Mesothelial cell of epicardium (in vitro differentiated cells): ENCODE measurements around the gene NDUFB5. TPM values are rescaled to one million over a fixed set of nuclear protein-coding genes. Genes with fewer than 3 reads are reported as not detected.
"Not testable (repeated sequence)": the region's sequence is repeated elsewhere in the genome, so short reads cannot be mapped to it uniquely, and the experiment has no call there.

Experiments
- DNase-seq, 2 experiments: peaks; one replicate each; pipeline ENCODE4 v3.0.0; 2021; ENCODE audit warnings: low spot score in 2 of 2; ENCODE audit not compliant: unreplicated experiment in 2 of 2
- H3K27ac Mint-ChIP-seq: 2 replicates; pipeline ENCODE4 v1.8.0; 2021; ENCODE audit warnings: mixed read lengths
- H3K27me3 Mint-ChIP-seq: 2 replicates; pipeline ENCODE4 v1.8.0; 2021; ENCODE audit warnings: low read depth, mixed read lengths
- H3K36me3 Mint-ChIP-seq: 2 replicates; pipeline ENCODE4 v1.8.0; 2021; ENCODE audit warnings: mixed read lengths
- H3K4me1 Mint-ChIP-seq: 2 replicates; pipeline ENCODE4 v1.8.0; 2021; ENCODE audit warnings: mixed read lengths
- H3K4me3 Mint-ChIP-seq: 2 replicates; pipeline ENCODE4 v1.8.0; 2021; ENCODE audit warnings: mild to moderate bottlenecking, moderate library complexity, mixed read lengths
- H3K9me3 Mint-ChIP-seq: 2 replicates; pipeline ENCODE4 v1.8.0; 2021; ENCODE audit warnings: mixed read lengths
- total RNA-seq: library from RNA; stranded (reverse); gene quantifications from 3 replicates; pipeline ENCODE4 v1.2.1, GENCODE V29; 2021
- TF ChIP-seq, protein P1 (sequence below): fragments of 200-600 bp; sonication (generic); IDR thresholded peaks from one replicate; pipeline ENCODE4 v1.5.0; 2021; ENCODE audit warnings: antibody characterized with exemption; ENCODE audit not compliant: unreplicated experiment

NDUFB5 gene
- total RNA-seq, 1 donor from 2014 or later = 66.9 TPM

DNA sequence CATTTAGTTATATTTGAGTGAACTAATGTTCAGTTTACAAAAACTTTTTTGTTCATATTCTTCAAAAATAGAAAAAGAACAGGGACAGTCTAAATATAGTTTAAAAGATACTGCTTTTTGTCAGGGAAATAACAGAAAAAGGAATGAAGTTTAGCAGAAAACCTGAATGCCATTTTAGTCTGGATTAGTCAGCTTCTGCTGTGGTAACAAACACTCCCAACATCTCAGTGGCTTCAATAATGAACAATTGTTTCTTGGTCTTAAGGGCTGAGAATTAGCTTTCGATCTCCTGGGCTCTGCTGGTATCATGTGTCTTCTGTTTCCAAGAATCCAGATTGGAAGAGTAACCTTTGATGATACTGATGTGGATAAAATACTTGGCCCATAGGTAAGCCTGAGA is 35.9 kb downstream of the NDUFB5 start:
- no peak for DNase-seq
- Mint-ChIP-seq H3K27ac (no peak overlapping the region), H3K4me1 (no peaks in the 10 kb centered on the region), H3K36me3 (no peaks in the 10 kb centered on the region), H3K9me3 (peaks cover 3% of the 10 kb centered on the region), H3K27me3 (no peaks in the 10 kb centered on the region), H3K4me3 (no peak overlapping the region)
- TF ChIP-seq, protein P1, sequence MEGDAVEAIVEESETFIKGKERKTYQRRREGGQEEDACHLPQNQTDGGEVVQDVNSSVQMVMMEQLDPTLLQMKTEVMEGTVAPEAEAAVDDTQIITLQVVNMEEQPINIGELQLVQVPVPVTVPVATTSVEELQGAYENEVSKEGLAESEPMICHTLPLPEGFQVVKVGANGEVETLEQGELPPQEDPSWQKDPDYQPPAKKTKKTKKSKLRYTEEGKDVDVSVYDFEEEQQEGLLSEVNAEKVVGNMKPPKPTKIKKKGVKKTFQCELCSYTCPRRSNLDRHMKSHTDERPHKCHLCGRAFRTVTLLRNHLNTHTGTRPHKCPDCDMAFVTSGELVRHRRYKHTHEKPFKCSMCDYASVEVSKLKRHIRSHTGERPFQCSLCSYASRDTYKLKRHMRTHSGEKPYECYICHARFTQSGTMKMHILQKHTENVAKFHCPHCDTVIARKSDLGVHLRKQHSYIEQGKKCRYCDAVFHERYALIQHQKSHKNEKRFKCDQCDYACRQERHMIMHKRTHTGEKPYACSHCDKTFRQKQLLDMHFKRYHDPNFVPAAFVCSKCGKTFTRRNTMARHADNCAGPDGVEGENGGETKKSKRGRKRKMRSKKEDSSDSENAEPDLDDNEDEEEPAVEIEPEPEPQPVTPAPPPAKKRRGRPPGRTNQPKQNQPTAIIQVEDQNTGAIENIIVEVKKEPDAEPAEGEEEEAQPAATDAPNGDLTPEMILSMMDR = no peak

DNA sequence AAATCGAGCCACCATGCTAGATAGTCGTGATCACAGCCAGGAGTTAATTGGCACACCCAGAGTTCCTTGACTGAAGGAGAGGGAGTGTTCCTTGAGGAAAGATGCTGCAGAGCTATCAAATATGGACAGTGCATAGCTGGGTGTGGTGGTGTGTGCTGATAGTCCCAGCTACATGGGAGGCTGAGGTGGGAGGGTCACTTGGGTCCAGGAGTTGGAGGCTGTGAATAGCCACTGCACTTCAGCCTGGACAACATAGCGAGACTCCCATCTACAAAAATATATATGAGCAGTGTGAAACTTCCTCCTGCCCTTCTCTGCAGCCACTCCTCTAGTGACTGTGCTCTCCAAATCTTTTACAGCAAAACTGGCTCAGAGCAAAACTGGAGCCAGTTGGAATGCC is 38.3 kb downstream of the NDUFB5 start:
- H3K36me3 Mint-ChIP-seq = no peaks in the 10 kb centered on the region
- TF ChIP-seq, protein P1 = no peak
- no peak overlapping the region for H3K4me3 Mint-ChIP-seq
- H3K4me1 Mint-ChIP-seq = no peaks in the 10 kb centered on the region
- peaks cover 3% of the 10 kb centered on the region for H3K9me3 Mint-ChIP-seq
- no peaks in the 10 kb centered on the region for H3K27me3 Mint-ChIP-seq
- no peak for DNase-seq
- no peak overlapping the region for H3K27ac Mint-ChIP-seq

DNA sequence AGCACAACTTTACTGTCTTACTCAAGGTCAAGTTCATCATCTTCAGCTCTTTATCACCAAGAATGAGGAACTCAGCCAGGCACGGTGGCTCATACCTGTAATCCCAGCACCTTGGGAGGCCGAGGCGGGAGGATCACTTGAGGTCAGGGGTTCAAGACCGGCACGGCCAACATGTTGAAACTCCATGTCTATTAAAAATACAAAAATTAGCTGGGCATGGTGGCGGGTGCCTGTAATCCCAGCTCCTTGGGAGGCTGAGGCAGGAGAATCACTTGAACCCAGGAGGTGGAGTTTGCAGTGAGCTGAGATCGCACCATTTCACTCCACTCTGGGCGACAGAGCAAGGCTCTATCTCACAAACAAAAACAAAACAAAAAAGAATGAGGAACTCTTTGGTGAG is 39.2 kb downstream of the NDUFB5 start:
- H3K27ac Mint-ChIP-seq, H3K36me3 Mint-ChIP-seq, H3K4me3 Mint-ChIP-seq, H3K9me3 Mint-ChIP-seq, DNase-seq, H3K4me1 Mint-ChIP-seq, H3K27me3 Mint-ChIP-seq: not testable (repeated sequence)

DNA sequence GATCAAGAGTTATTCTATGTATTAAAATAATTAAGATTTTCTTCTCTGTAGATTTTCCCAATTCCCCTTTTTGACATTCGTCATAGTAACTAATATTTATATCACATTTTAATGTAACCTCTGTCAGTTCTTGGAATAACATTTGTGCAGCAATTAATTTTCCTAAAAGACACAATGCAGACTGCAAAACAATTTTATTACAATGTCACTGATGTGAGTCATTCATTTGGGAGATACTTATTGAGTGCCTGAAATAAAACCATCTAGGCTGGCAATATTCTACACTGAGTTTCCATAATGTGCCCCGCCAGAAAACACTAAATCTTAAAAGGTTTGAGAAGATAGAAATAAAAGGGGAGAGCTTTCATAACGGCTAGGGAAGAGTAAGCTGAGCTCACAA is 41.6 kb downstream of the NDUFB5 start:
- H3K36me3 Mint-ChIP-seq = no peaks in the 10 kb centered on the region
- TF ChIP-seq, protein P1 = no peak
- H3K9me3 Mint-ChIP-seq = no peaks in the 10 kb centered on the region

DNA sequence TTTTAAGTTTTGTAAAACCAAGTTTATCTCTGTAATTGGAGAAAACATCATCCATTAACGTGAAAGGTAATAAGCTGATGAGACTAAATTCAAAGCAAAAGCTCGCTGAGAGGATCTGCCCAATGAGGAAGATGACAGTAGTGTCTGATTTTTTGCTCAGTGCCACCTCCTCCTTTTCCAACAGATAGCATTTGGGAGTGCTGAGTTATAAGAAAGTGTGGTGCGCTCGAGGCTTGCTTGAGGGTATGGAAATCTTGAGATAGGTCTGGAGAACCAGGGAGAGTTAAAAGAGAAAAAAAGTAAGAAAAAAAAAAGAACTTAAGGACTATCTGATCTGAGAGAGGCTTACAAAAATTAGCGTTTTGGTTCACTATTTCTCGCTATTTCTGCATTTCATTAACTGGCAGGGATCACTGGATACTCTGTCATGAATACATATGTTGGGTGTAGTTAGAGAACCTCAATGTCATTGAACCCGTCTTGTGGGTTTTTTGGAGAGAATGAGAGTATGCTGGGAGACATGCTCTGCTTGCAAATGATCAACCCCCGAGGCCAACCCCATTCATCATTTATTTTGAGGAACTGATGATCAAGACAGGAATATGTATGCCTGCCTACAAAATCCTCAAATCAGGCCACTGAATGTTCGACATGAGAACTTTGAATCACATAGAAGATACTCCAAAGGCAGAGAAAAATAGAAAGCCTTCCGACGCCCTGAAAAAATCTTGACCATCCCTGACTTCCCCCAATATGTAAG is 47.3 kb downstream of the NDUFB5 start:
- H3K4me3 Mint-ChIP-seq = peak overlapping the region; percentile 62
- H3K27me3 Mint-ChIP-seq = no peaks in the 10 kb centered on the region
- H3K9me3 Mint-ChIP-seq = no peaks in the 10 kb centered on the region
- peak overlapping the region; percentile 26 for H3K27ac Mint-ChIP-seq
- no peak for DNase-seq
- no peaks in the 10 kb centered on the region for H3K36me3 Mint-ChIP-seq
- TF ChIP-seq, protein P1 = no peak
- H3K4me1 Mint-ChIP-seq = peaks cover 23% of the 10 kb centered on the region

More for the DNA sequence above, 41.6 kb downstream of the NDUFB5 start:
- Mint-ChIP-seq H3K27me3 (no peaks in the 10 kb centered on the region), H3K4me1 (no peaks in the 10 kb centered on the region), H3K27ac (no peak overlapping the region), H3K4me3 (no peak overlapping the region)
- no peak for DNase-seq

DNA sequence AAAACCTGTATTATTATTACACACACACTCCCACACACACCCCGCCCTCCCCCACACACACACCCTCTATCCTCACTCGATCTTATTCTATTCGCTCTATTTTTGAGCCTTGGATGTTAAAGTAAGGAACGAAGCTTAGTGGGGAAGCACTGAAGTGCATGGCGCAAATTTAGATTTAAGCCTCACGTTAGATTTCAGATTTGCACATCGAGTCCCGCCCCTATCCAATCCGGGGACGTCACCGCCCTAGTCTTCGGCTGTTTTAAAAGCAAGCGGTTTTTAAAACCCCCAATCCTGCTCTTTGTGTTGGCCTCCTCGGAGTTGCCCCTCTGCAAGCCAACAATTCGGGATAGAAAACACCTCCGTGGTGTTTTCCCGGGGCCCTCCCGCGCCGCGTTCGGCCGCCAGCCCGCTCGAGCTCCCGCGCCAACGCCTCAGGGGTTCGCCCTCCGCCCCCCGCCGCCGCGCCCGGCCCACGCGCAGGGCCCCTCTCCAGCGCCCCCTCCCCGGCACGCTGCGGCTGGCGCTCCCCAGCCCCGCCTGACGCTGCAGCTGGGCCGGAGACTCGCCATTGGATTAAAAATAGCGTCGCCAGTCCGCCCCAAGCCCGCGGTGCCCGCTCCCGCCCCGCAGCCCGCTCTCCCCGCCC is 48.0 kb downstream of the NDUFB5 start, which contains the start of gene USP13:
USP13 (plus strand) TSS at position 594 of the 649 bp plus-strand sequence. CDS start 186 bp downstream, outside the sequence.
- TF ChIP-seq, protein P1 = no peak
- H3K9me3 Mint-ChIP-seq = no peaks in the 10 kb centered on the region
- peaks cover 23% of the 10 kb centered on the region for H3K4me1 Mint-ChIP-seq
- H3K4me3 Mint-ChIP-seq = peak within 1 kb of the TSS; percentile 85
- H3K27ac Mint-ChIP-seq = peak within 1 kb of the TSS; percentile 88
- no peaks in the 10 kb centered on the region for H3K36me3 Mint-ChIP-seq
- DNase-seq = peak; percentile 61 to 81
- H3K27me3 Mint-ChIP-seq = no peaks in the 10 kb centered on the region
